ENCODE results near the gene FSIP1. TPM values are rescaled to one million over a fixed set of nuclear protein-coding genes. Genes with fewer than 3 reads are reported as not detected.

The FSIP1 gene
- total and polyA plus RNA-seq, 9 donors: 0.13 to 6.8 (median 0.79) TPM

- 93 to 96% (median 93%) methylated on average over 2 of the region's 2 CpGs for WGBS, 3 donors
- no peak for DNase-seq
- intact Hi-C loops (cut with DNase I): no loop called here
Measured at GRCh38 chr15:39565851-39566250, 216.8 kb downstream of the FSIP1 start.

GRCh38 chr15:39564972-39565665 lies 217.5 kb downstream of the FSIP1 start:
- Histone ChIP-seq H3K4me1 (ENCODE audit: insufficient read depth) (no peaks in the 10 kb centered on the region), H3K4me3 (no peak overlapping the region), H3K27ac (no peak overlapping the region), H3K27me3 (no peaks in the 10 kb centered on the region), H3K36me3 (no peaks in the 10 kb centered on the region), H3K9me3 (no peaks in the 10 kb centered on the region)
- WGBS, 3 donors: 87 to 92% (median 89%) methylated on average over 4 of the region's 4 CpGs
- DNase-seq: no peak
- intact Hi-C loops (cut with DNase I): no loop called here
- no peak for TF ChIP-seq POLR2A (IDR thresholded peaks at IDR 0.05)
- no peak for TF ChIP-seq CTCF (IDR thresholded peaks at IDR 0.05)
- TF ChIP-seq EP300 (IDR thresholded peaks at IDR 0.05): no peak

More at GRCh38 chr15:39565851-39566250, 216.8 kb downstream of the FSIP1 start:
- Histone ChIP-seq H3K36me3 (no peaks in the 10 kb centered on the region), H3K27ac (no peak overlapping the region), H3K9me3 (no peaks in the 10 kb centered on the region), H3K4me1 (ENCODE audit: insufficient read depth) (no peaks in the 10 kb centered on the region), H3K27me3 (no peaks in the 10 kb centered on the region), H3K4me3 (no peak overlapping the region)
- TF ChIP-seq CTCF (IDR thresholded peaks at IDR 0.05) (no peak), EP300 (IDR thresholded peaks at IDR 0.05) (no peak), POLR2A (IDR thresholded peaks at IDR 0.05) (no peak)

- TF ChIP-seq POLR2A (IDR thresholded peaks at IDR 0.05) (no peak), EP300 (IDR thresholded peaks at IDR 0.05) (no peak), CTCF (IDR thresholded peaks at IDR 0.05) (no peak)
- WGBS, 3 donors: 83 to 93% (median 90%) methylated on average over 3 of the region's 3 CpGs
- H3K4me1 ChIP-seq (ENCODE audit: insufficient read depth): peaks cover 6% of the 10 kb centered on the region
- no peak for DNase-seq
- intact Hi-C loops (cut with DNase I): no loop called here
- H3K27ac ChIP-seq: no peak overlapping the region
- H3K9me3 ChIP-seq: no peaks in the 10 kb centered on the region
- H3K4me3 ChIP-seq: no peak overlapping the region
- H3K27me3 ChIP-seq: no peaks in the 10 kb centered on the region
- H3K36me3 ChIP-seq: no peaks in the 10 kb centered on the region
Measured at GRCh38 chr15:39558421-39558820, 224.2 kb downstream of the FSIP1 start.

- intact Hi-C loops (cut with DNase I): no loop called here
- H3K4me1 ChIP-seq (ENCODE audit: insufficient read depth): peaks cover 9% of the 10 kb centered on the region
- TF ChIP-seq CTCF (IDR thresholded peaks at IDR 0.05) (no peak), POLR2A (IDR thresholded peaks at IDR 0.05) (no peak), EP300 (IDR thresholded peaks at IDR 0.05) (no peak)
- H3K27me3 ChIP-seq: no peaks in the 10 kb centered on the region
- 23 to 47% (median 39%) methylated on average over 7 of the region's 7 CpGs for WGBS, 3 donors
- DNase-seq: no peak
- H3K4me3 ChIP-seq: no peak overlapping the region
- H3K9me3 ChIP-seq: no peaks in the 10 kb centered on the region
- no peak overlapping the region for H3K27ac ChIP-seq
- H3K36me3 ChIP-seq: no peaks in the 10 kb centered on the region
Measured at GRCh38 chr15:39556461-39556860, 226.2 kb downstream of the FSIP1 start.

Measured in ovary (tissue), 9 donors.